IMR-90 (cell line): ENCODE results near the gene PATL2. TPM values are rescaled to one million over a fixed set of nuclear protein-coding genes. Genes with fewer than 3 reads are reported as not detected.
A peak's percentile ranks its signal among the peaks of the same experiment; 100 is the strongest.

Experiments
- ATAC-seq: fragments of 200-7000 bp; cut with Tn5 transposase; 2 replicates; pipeline ENCODE4 v1.9.1; 2020; ENCODE audit warnings: low read depth, mild to moderate bottlenecking, moderate library complexity
- BruUV-seq: library from RNA; stranded (reverse); fragments of 400-500 nt; replicated peaks from 2 replicates; lab custom pipeline; 2021; lab: Mats Ljungman, UMichigan
- CTCF ChIA-PET: fragments of 300-600 bp; formaldehyde crosslinking; extraction: SDS; loops from one replicate; lab custom pipeline; 2021; ENCODE audit warnings: antibody characterized with exemption; lab: Yijun Ruan, JAX
- POLR2A ChIA-PET: fragments of 300-600 bp; sonication (Branson Sonifier 250); formaldehyde crosslinking; loops from one replicate; lab custom pipeline; 2022; ENCODE audit warnings: antibody characterized with exemption; ENCODE audit not compliant: unreplicated experiment; lab: Charles Lee
- DNase-seq: peaks from one replicate; pipeline ENCODE4 v3.0.0; 2013
- H2AFZ ChIP-seq: replicated peaks from 2 replicates; pipeline ENCODE3; 2013; ENCODE audit warnings: low read length, mild to moderate bottlenecking; ENCODE audit not compliant: poor library complexity
- H2AK5ac ChIP-seq: 2 replicates; pipeline ENCODE4 v1.6.1; 2013; ENCODE audit warnings: low read depth, low read length, inconsistent platforms
- H2AK9ac ChIP-seq: replicated peaks from 2 replicates; pipeline ENCODE3; 2013; ENCODE audit warnings: mild to moderate bottlenecking, low read depth, low read length, moderate library complexity; ENCODE audit not compliant: poor library complexity
- H2BK120ac ChIP-seq: 2 replicates; pipeline ENCODE4 v1.6.1; 2013; ENCODE audit warnings: low read depth, low read length, inconsistent platforms
- H2BK15ac ChIP-seq: 3 replicates; pipeline ENCODE4 v1.6.1; 2013; ENCODE audit warnings: low read depth, low read length, inconsistent platforms
- H2BK20ac ChIP-seq: 2 replicates; pipeline ENCODE4 v1.6.1; 2013; ENCODE audit warnings: low read depth, mild to moderate bottlenecking, inconsistent platforms, low read length, moderate library complexity
- H2BK5ac ChIP-seq: 2 replicates; pipeline ENCODE4 v1.6.1; 2013; ENCODE audit warnings: mild to moderate bottlenecking, low read depth, low read length, inconsistent platforms; ENCODE audit not compliant: poor library complexity, severe bottlenecking
- H3K14ac ChIP-seq: replicated peaks from 2 replicates; pipeline ENCODE4 v1.6.1; 2013; ENCODE audit warnings: low read depth, low read length, inconsistent platforms
- H3K18ac ChIP-seq: 2 replicates; pipeline ENCODE4 v1.6.1; 2013; ENCODE audit warnings: low read depth, low read length, control low read depth
- H3K23ac ChIP-seq: 2 replicates; pipeline ENCODE4 v1.6.1; 2013; ENCODE audit warnings: low read depth, low read length, inconsistent platforms
- H3K27ac ChIP-seq: 2 replicates; pipeline ENCODE4 v1.5.1; 2013; ENCODE audit warnings: mild to moderate bottlenecking, control low read depth, low read length; ENCODE audit not compliant: insufficient read depth
- H3K27me3 ChIP-seq: 2 replicates; pipeline ENCODE4 v1.6.1; 2013; ENCODE audit warnings: low read length; ENCODE audit not compliant: control insufficient read depth, insufficient read depth
- H3K36me3 ChIP-seq: 2 replicates; pipeline ENCODE4 v1.6.1; 2013; ENCODE audit warnings: low read length, mixed read lengths; ENCODE audit not compliant: control insufficient read depth, insufficient read depth
- H3K4ac ChIP-seq: 2 replicates; pipeline ENCODE4 v1.6.1; 2013; ENCODE audit warnings: low read depth, low read length, inconsistent platforms
- H3K4me1 ChIP-seq: 2 replicates; pipeline ENCODE4 v1.6.1; 2013; ENCODE audit warnings: low read length, mixed read lengths; ENCODE audit not compliant: control insufficient read depth, insufficient read depth
- H3K4me2 ChIP-seq: 2 replicates; pipeline ENCODE4 v1.6.1; 2013; ENCODE audit warnings: low read depth, mild to moderate bottlenecking, control low read depth, low read length, moderate library complexity
- H3K4me3 ChIP-seq: 2 replicates; pipeline ENCODE4 v1.5.1; 2013; ENCODE audit warnings: low read depth, mild to moderate bottlenecking, control low read depth, low read length, moderate library complexity; ENCODE audit not compliant: insufficient read depth
- H3K56ac ChIP-seq: 2 replicates; pipeline ENCODE4 v1.6.1; 2013; ENCODE audit warnings: low read length, inconsistent platforms; ENCODE audit not compliant: insufficient read depth; ENCODE audit errors: extremely low read depth
- H3K79me1 ChIP-seq, 2 experiments: 2 replicates each; pipeline ENCODE4 v1.6.1; 2013; ENCODE audit warnings: low read length in 2 of 2, inconsistent platforms in 1 of 2, low read depth in 1 of 2
- H3K9ac ChIP-seq: 2 replicates; pipeline ENCODE4 v1.6.1; 2013; ENCODE audit warnings: low read depth, low read length, control low read depth
- H3K9me1 ChIP-seq: 2 replicates; pipeline ENCODE4 v1.6.1; 2013; ENCODE audit warnings: low read length, inconsistent platforms; ENCODE audit not compliant: insufficient read depth
- H3K9me3 ChIP-seq: 2 replicates; pipeline ENCODE4 v1.6.1; 2013; ENCODE audit warnings: low read length; ENCODE audit not compliant: control insufficient read depth, insufficient read depth
- H4K20me1 ChIP-seq: 2 replicates; pipeline ENCODE4 v1.6.1; 2013; ENCODE audit warnings: low read length, inconsistent platforms; ENCODE audit not compliant: insufficient read depth
- H4K5ac ChIP-seq: 2 replicates; pipeline ENCODE4 v1.6.1; 2013; ENCODE audit warnings: mild to moderate bottlenecking, low read depth, low read length, control low read depth
- H4K8ac ChIP-seq, 2 experiments: 2 replicates each; pipeline ENCODE4 v1.6.1; 2013; ENCODE audit warnings: low read depth in 2 of 2, low read length in 2 of 2, control low read depth in 1 of 2, inconsistent platforms in 1 of 2
- H4K91ac ChIP-seq: 2 replicates; pipeline ENCODE4 v1.6.1; 2013; ENCODE audit warnings: low read depth, low read length, inconsistent platforms; ENCODE audit not compliant: insufficient read depth
- BHLHE40 ChIP-seq: fragments of 150-350 bp; IDR thresholded peaks from 2 replicates; pipeline ENCODE4 v1.6.1; 2016; ENCODE audit warnings: mild to moderate bottlenecking, low read depth, low read length
- CEBPB ChIP-seq: IDR thresholded peaks from 2 replicates; pipeline ENCODE4 v1.6.1; 2012; ENCODE audit warnings: low read depth, low read length, improper control_type of control experiment
- CHD1 ChIP-seq: IDR thresholded peaks from 2 replicates; pipeline ENCODE4 v1.6.1; 2012; ENCODE audit warnings: low read depth, low read length, improper control_type of control experiment
- FOS ChIP-seq: fragments of 150-350 bp; IDR thresholded peaks from 2 replicates; pipeline ENCODE4 v1.6.1; 2016; ENCODE audit warnings: low read depth, low read length
- MAFK ChIP-seq: IDR thresholded peaks from 2 replicates; pipeline ENCODE4 v1.6.1; 2012; ENCODE audit warnings: low read depth, low read length, improper control_type of control experiment
- MAZ ChIP-seq: IDR thresholded peaks from 2 replicates; pipeline ENCODE4 v1.6.1; 2012; ENCODE audit warnings: low read depth, mild to moderate bottlenecking, low read length, improper control_type of control experiment, moderate library complexity, borderline replicate concordance
- MXI1 ChIP-seq: IDR thresholded peaks from 2 replicates; pipeline ENCODE4 v1.6.1; 2012; ENCODE audit warnings: low read depth, mild to moderate bottlenecking, low read length, moderate library complexity, borderline replicate concordance
- NFE2L2 ChIP-seq: fragments of 150-350 bp; IDR thresholded peaks from 2 replicates; pipeline ENCODE4 v1.6.1; 2016; ENCODE audit warnings: low read depth, mild to moderate bottlenecking, low read length
- POLR2A ChIP-seq: IDR thresholded peaks from 2 replicates; pipeline ENCODE4 v1.6.1; 2012; ENCODE audit warnings: mild to moderate bottlenecking, low read depth, low read length
- RAD21 ChIP-seq: IDR thresholded peaks from 2 replicates; pipeline ENCODE4 v1.6.1; 2012; ENCODE audit warnings: low read length, improper control_type of control experiment
- RCOR1 ChIP-seq: IDR thresholded peaks from 2 replicates; pipeline ENCODE4 v1.6.1; 2012; ENCODE audit warnings: mild to moderate bottlenecking, low read length, improper control_type of control experiment; ENCODE audit not compliant: insufficient replicate concordance
- RFX5 ChIP-seq: IDR thresholded peaks from 2 replicates; pipeline ENCODE4 v1.8.0; 2012; ENCODE audit warnings: low read depth, mild to moderate bottlenecking, low read length, moderate library complexity
- SMC3 ChIP-seq: fragments of 150-350 bp; IDR thresholded peaks from 2 replicates; pipeline ENCODE4 v1.6.1; 2016; ENCODE audit warnings: low read depth, mild to moderate bottlenecking, antibody characterized with exemption, low read length, moderate library complexity
- USF2 ChIP-seq: fragments of 150-350 bp; IDR thresholded peaks from 2 replicates; pipeline ENCODE4 v1.6.1; 2017; ENCODE audit warnings: mild to moderate bottlenecking, antibody characterized with exemption, low read length, low read depth
- WGBS, 2 experiments: methylation state at CpG; one replicate each; pipeline versions ENCODE4 v1.1.5 to v1.1.7; 2013; ENCODE audit warnings: missing lambda C conversion rate in 2 of 2; ENCODE audit not compliant: insufficient read length in 1 of 2; ENCODE audit errors: extremely low coverage in 2 of 2; 5-methylcytosine and 5-hydroxymethylcytosine counted together
- dilution Hi-C: fragments of 300-500 bp; cut with HindIII; formaldehyde crosslinking; loops from one replicate; pipeline ENCODE4 v1.14.3; 2018; ENCODE audit warnings: low sequenced_read_pairs; ENCODE audit not compliant: unreplicated experiment
- in situ Hi-C: fragments of 300-500 bp; cut with MboI; formaldehyde crosslinking; loops from 3 replicates; pipeline ENCODE4 v1.14.3; 2019; ENCODE audit warnings: low sequenced_read_pairs, inconsistent platforms, mixed read lengths
- intact Hi-C: fragments of 100-400 bp; cut with micrococcal nuclease; formaldehyde crosslinking; loops from 2 replicates; pipeline ENCODE4 v1.10.0; 2022
- polyA plus RNA-seq, 3 experiments: library from polyadenylated mRNA; depleted of rRNA; stranded (reverse); fragments of >200 nt; gene quantifications; 2 replicates each; pipeline ENCODE4 v1.2.3, GENCODE V29; 2012; ENCODE audit warnings: low replicate concordance in 1 of 3
- total RNA-seq: library from RNA; depleted of rRNA; stranded (reverse); fragments of >200 nt; gene quantifications from 2 replicates; pipeline ENCODE4 v1.2.3, GENCODE V29; 2012
- TF ChIP-seq, protein P1 (sequence below): fragments of 150-350 bp; IDR thresholded peaks from 2 replicates; pipeline ENCODE4 v1.6.1; 2016; ENCODE audit warnings: low read depth, mild to moderate bottlenecking, low read length, moderate library complexity, borderline replicate concordance

Gene PATL2
- total and polyA plus RNA-seq, 2 of the 4 experiments (the other 2 are of a cell fraction): 0.10 TPM; not detected in 1

- intact Hi-C loops: loop anchor here (1.0 to 5.0 kb wide), 4 partner anchors 48 to 374 kb away; partner anchors contain the start of genes B2M and PATL2
- H4K91ac ChIP-seq: peak within 1 kb of the TSS; percentile 63
- no peaks in the 10 kb centered on the region for H3K9me3 ChIP-seq
- peak within 1 kb of the TSS; percentile 65 for H3K56ac ChIP-seq
- peaks cover 2% of the 10 kb centered on the region for H3K36me3 ChIP-seq
- POLR2A ChIA-PET: interaction anchor here (1.2 to 2.0 kb wide), 2 partner anchors 73 to 75 kb away, joined by 4 to 7 read pairs; partner anchors contain the start of gene TRIM69
- peak within 1 kb of the TSS; percentile 79 for H3K4ac ChIP-seq
- H3K14ac ChIP-seq: peak within 1 kb of the TSS; percentile 57
- peak within 1 kb of the TSS; percentile 95 for H4K5ac ChIP-seq
- peak within 1 kb of the TSS; percentile 60 for H3K4me3 ChIP-seq
- peak within 1 kb of the TSS; percentile 98 for H2AK9ac ChIP-seq
- peak within 1 kb of the TSS; percentile 98 for H2AFZ ChIP-seq
- H2BK5ac ChIP-seq: peak within 1 kb of the TSS; percentile 63
- ATAC-seq (peak; percentile 97), DNase-seq (peak; percentile 97)
- peaks cover 7% of the 10 kb centered on the region; the same call in 1 of the 2 replicates for H3K9me1 ChIP-seq
- H3K18ac ChIP-seq: peak within 1 kb of the TSS; percentile 27; the same call in 1 of the 2 replicates
- BruUV-seq: no TSS peak
- in situ Hi-C loops: no loop called here
- dilution Hi-C loops: no loop called here
- H3K79me1 ChIP-seq: peaks cover 15 to 25% of the 10 kb centered on the region in 2 experiments; a peak in 3 of 4 replicates
- 0 out of 2 replicates have a peak, but pooled peaks cover 3% of the 10 kb centered on the region for H3K4me1 ChIP-seq
- peak within 1 kb of the TSS; percentile 73 for H3K9ac ChIP-seq
- H3K27ac ChIP-seq: peak within 1 kb of the TSS; percentile 73
- peak within 1 kb of the TSS; percentile 43; the same call in 1 of the 2 replicates for H2BK120ac ChIP-seq
- peak within 1 kb of the TSS; percentile 81 for H3K4me2 ChIP-seq
- peak within 1 kb of the TSS; percentile 93 for H3K23ac ChIP-seq
- no peak within 1 kb of the TSS; the same call in 2 of the 3 replicates for H2BK15ac ChIP-seq
- H2AK5ac ChIP-seq: peak within 1 kb of the TSS; percentile 39; the same call in 1 of the 2 replicates
- CTCF ChIA-PET: interaction anchor here (0.6 to 1.9 kb wide), 15 partner anchors 39 to 258 kb away, joined by 3 to 19 read pairs (median 3); partner anchors contain the start of genes B2M, PATL2 and TRIM69
- peaks cover 5% of the 10 kb centered on the region for H3K27me3 ChIP-seq
- no peaks in the 10 kb centered on the region for H4K20me1 ChIP-seq
- WGBS, 2 experiments: 4% methylated on average over 33 of the region's 53 CpGs; no CpG with 5 or more reads in 1 of the 2 experiments
- peak within 1 kb of the TSS; percentile 22; the same call in 1 of the 2 replicates for H2BK20ac ChIP-seq
- peak within 1 kb of the TSS; percentile 84 to 97 for H4K8ac ChIP-seq
- no peak for TF ChIP-seq CHD1
- peak; percentile 60; the same call in 1 of the 2 replicates for TF ChIP-seq MXI1
- TF ChIP-seq NFE2L2: no peak
- TF ChIP-seq RCOR1: peak; percentile 33
- TF ChIP-seq POLR2A: peak; percentile 83
- no peak for TF ChIP-seq CEBPB
- peak; percentile 44 for TF ChIP-seq RFX5
- no peak for TF ChIP-seq MAFK
- peak; percentile 65; the same call in 1 of the 2 replicates for TF ChIP-seq MAZ
- no peak for TF ChIP-seq FOS
- peak; percentile 92 for TF ChIP-seq USF2
- TF ChIP-seq, protein P1, sequence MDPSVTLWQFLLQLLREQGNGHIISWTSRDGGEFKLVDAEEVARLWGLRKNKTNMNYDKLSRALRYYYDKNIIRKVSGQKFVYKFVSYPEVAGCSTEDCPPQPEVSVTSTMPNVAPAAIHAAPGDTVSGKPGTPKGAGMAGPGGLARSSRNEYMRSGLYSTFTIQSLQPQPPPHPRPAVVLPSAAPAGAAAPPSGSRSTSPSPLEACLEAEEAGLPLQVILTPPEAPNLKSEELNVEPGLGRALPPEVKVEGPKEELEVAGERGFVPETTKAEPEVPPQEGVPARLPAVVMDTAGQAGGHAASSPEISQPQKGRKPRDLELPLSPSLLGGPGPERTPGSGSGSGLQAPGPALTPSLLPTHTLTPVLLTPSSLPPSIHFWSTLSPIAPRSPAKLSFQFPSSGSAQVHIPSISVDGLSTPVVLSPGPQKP: no peak
- TF ChIP-seq BHLHE40: peak; percentile 20
- peak; percentile 85 for TF ChIP-seq SMC3
- peak; percentile 93 for TF ChIP-seq RAD21
Observed at GRCh38 chr15:44663410-44664308, 47.5 kb downstream of the PATL2 start, which contains the start of gene SPG11. SPG11 (minus strand) TSS chr15:44663662; CDS start chr15:44663647, 15 bp downstream.
